Vagina (tissue), 2 donors: ENCODE data around the gene SPSB2.

Experiments
- CTCF ChIP-seq, 3 experiments: fragments of 450-650 bp in 2 of 3; fragments of 200-600 bp in 1 of 3; sonication (generic) in 1 of 3; IDR thresholded peaks; one replicate each; pipeline ENCODE4 v1.5.1; 2017 to 2019; ENCODE audit warnings: antibody characterized with exemption in 3 of 3, mild to moderate bottlenecking in 2 of 3, moderate library complexity in 2 of 3
- POLR2A ChIP-seq, 2 donors: fragments of 450-650 bp; IDR thresholded peaks; one replicate each; pipeline ENCODE4 v1.6.1; 2017; ENCODE audit warnings: antibody characterized with exemption in 2 of 2, mild to moderate bottlenecking in 2 of 2, moderate library complexity in 2 of 2
- POLR2AphosphoS5 ChIP-seq, 2 donors: sonication (generic); formaldehyde crosslinking; IDR thresholded peaks; one replicate each; pipeline ENCODE4 v1.9.0; 2017; ENCODE audit warnings: antibody characterized with exemption in 2 of 2, mild to moderate bottlenecking in 2 of 2, low read depth in 1 of 2; ENCODE audit not compliant: insufficient read depth in 1 of 2

DNA sequence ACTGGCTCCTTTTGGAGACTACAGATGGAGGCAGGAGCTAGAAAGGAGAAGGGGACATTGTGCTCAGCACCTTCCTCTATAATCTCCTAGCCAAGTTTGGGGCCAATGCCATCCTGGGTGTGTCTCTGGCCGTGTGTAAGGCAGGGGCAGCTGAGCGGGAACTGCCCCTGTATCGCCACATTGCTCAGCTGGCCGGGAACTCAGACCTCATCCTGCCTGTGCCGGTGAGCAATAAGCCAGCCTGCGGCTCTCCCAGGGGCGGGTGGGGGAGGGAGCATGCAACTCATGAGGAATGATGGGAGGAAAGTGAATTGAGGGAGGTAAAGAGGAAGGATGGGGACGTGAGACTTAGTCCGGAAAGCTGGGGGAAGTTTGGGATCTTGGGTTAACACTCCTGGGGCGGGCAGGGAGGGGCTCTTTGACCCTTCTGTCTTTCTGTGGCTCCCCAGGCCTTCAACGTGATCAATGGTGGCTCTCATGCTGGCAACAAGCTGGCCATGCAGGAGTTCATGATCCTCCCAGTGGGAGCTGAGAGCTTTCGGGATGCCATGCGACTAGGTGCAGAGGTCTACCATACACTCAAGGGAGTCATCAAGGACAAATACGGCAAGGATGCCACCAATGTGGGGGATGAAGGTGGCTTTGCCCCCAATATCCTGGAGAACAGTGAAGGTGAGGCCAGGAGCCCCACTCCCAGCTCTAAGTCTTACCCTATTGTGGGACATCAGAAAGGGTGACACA, 44.6 kb upstream of the SPSB2 start:
- no peak for TF ChIP-seq POLR2A (IDR thresholded peaks at IDR 0.05)
- no peak for TF ChIP-seq CTCF (IDR thresholded peaks at IDR 0.05)
- no peak for TF ChIP-seq POLR2AphosphoS5 (IDR thresholded peaks at IDR 0.05; ENCODE audit: insufficient read depth in 1 of 2, low read depth in 1 of 2)
